HG03520 (cell line): ENCODE measurements around the gene PCK1.

ENCODE experiments used
- ATAC-seq: cut with Tn5 transposase; IDR thresholded peaks from one replicate; pipeline ENCODE4 v1.9.1; 2021; ENCODE audit warnings: mild to moderate bottlenecking, moderate library complexity; ENCODE audit not compliant: unreplicated experiment

PCK1 gene

GRCh38 chr20:57536120-57536708, 24.7 kb upstream of the PCK1 start:
- ATAC-seq = no peak

- no peak for ATAC-seq
Observed at GRCh38 chr20:57536771-57537724, 23.9 kb upstream of the PCK1 start.

GRCh38 chr20:57537822-57538221, 23.1 kb upstream of the PCK1 start:
- no peak for ATAC-seq

GRCh38 chr20:57539889-57540288, 21.0 kb upstream of the PCK1 start:
- no peak for ATAC-seq

- no peak for ATAC-seq
Observed at GRCh38 chr20:57540890-57541580, 19.9 kb upstream of the PCK1 start.

- no peak for ATAC-seq
Observed at GRCh38 chr20:57543754-57544153, 17.2 kb upstream of the PCK1 start.

- no peak for ATAC-seq
Observed at GRCh38 chr20:57544838-57545564, 15.9 kb upstream of the PCK1 start.

GRCh38 chr20:57545927-57546662, 14.8 kb upstream of the PCK1 start:
- no peak for ATAC-seq

- ATAC-seq = no peak
Observed at GRCh38 chr20:57546956-57547649, 13.8 kb upstream of the PCK1 start.

- no peak for ATAC-seq
Observed at GRCh38 chr20:57548177-57549058, 12.5 kb upstream of the PCK1 start.

GRCh38 chr20:57552471-57552870, 8.4 kb upstream of the PCK1 start:
- ATAC-seq = no peak

GRCh38 chr20:57553376-57554018, 7.4 kb upstream of the PCK1 start:
- no peak for ATAC-seq

- no peak for ATAC-seq
Observed at GRCh38 chr20:57555457-57556184, 5.3 kb upstream of the PCK1 start.

GRCh38 chr20:57556980-57557274, 4.0 kb upstream of the PCK1 start:
- no peak for ATAC-seq

GRCh38 chr20:57557926-57558613, 2.8 kb upstream of the PCK1 start:
- ATAC-seq = no peak

GRCh38 chr20:57558614-57559288, 2.2 kb upstream of the PCK1 start:
- ATAC-seq = no peak

GRCh38 chr20:57559289-57559634, 1.6 kb upstream of the PCK1 start:
- no peak for ATAC-seq
